ENCODE results near the gene ARL8A.
A peak's percentile ranks its signal among the peaks of the same experiment; 100 is the strongest.
"Not testable (repeated sequence)": the region's sequence is repeated elsewhere in the genome, so short reads cannot be mapped to it uniquely, and the experiment has no call there.

Gene ARL8A

DNA sequence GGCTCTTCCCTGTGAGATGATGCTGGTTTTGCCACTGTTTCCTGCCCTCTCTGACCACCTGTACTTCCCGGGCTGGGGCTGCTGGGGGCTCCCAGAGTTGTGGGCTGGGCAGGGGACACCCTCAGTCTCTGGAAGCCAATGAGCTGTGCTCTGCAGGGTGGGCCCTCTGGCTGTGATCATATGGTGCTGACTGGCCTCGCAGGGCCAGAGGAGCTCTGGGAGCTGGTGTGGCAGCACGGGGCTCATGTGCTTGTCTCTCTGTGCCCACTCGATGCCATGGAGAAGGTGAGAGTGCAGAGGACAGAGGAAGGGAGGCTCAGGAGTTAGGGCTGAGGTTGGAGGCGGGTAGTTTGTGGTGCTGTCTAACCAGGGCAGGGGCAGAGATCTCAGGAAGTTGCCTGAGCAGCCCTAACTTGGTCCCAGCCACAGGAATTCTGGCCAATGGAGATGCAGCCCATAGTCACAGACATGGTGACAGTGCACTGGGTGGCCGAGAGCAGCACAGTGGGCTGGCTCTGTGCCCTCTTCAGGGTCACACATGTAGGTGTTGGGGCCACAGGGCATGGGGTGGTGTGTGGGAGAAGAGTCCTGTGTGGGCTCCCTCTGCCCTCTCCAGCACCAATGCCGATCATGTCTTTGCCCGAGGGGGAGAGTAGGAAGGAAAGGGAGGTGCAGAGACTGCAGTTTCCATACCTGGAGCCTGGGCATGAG is 43.3 kb upstream of the ARL8A start:
- TF ChIP-seq, protein P1, sequence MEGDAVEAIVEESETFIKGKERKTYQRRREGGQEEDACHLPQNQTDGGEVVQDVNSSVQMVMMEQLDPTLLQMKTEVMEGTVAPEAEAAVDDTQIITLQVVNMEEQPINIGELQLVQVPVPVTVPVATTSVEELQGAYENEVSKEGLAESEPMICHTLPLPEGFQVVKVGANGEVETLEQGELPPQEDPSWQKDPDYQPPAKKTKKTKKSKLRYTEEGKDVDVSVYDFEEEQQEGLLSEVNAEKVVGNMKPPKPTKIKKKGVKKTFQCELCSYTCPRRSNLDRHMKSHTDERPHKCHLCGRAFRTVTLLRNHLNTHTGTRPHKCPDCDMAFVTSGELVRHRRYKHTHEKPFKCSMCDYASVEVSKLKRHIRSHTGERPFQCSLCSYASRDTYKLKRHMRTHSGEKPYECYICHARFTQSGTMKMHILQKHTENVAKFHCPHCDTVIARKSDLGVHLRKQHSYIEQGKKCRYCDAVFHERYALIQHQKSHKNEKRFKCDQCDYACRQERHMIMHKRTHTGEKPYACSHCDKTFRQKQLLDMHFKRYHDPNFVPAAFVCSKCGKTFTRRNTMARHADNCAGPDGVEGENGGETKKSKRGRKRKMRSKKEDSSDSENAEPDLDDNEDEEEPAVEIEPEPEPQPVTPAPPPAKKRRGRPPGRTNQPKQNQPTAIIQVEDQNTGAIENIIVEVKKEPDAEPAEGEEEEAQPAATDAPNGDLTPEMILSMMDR (conservative IDR thresholded peaks at IDR 0.05) = no peak
- H3K27ac ChIP-seq = no peak overlapping the region

DNA sequence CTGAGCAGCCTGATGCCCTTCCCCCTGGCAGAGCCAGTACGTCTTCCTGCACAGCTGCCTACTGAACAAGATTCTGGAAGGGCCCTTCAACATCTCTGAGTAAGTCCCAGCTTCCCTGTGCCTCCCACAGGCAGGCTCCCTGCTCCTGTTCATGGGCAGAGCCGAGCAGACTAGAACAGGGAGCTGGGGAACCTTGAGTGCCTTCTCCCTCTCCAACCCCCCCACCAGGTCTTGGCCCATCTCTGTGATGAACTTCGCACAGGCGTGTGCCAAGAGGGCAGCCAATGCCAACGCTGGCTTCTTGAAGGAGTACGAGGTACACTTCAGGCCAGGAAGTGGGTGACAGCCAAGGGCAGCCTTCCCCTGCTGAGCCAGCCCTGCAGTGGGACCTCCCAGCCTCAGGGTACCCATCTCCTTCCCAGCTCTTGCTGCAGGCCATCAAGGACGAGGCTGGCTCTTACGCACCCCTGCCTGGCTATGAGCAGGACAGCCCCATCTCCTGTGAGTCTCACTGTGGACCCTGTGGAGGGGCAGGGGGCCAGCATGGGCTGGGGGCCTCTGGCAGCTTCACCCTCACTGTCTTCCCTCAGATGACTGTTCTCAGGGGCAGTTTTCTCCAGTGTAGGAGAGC is 42.6 kb upstream of the ARL8A start:
- TF ChIP-seq, protein P1 (conservative IDR thresholded peaks at IDR 0.05) = no peak
- H3K27ac ChIP-seq = no peak overlapping the region

DNA sequence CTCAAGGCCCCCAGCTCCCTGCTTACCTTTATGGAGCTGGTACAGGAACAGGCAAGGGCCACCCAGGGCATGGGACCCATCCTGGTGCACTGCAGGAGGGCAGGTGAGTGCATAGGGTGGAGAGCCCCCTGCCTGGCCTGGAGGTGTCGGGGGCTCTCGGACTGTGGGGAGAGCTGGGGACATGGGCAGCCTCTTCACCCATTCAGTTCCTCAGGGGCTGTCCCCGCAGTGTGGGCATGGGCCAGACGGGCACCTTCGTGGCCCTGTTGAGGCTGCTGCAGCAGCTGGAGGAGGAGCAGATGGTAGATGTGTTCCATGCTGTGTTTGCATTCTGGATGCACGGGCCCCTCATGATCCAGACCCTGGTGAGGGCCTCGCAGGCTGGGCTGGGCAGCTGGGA is 41.8 kb upstream of the ARL8A start:
- TF ChIP-seq, protein P1 (conservative IDR thresholded peaks at IDR 0.05) = no peak

DNA sequence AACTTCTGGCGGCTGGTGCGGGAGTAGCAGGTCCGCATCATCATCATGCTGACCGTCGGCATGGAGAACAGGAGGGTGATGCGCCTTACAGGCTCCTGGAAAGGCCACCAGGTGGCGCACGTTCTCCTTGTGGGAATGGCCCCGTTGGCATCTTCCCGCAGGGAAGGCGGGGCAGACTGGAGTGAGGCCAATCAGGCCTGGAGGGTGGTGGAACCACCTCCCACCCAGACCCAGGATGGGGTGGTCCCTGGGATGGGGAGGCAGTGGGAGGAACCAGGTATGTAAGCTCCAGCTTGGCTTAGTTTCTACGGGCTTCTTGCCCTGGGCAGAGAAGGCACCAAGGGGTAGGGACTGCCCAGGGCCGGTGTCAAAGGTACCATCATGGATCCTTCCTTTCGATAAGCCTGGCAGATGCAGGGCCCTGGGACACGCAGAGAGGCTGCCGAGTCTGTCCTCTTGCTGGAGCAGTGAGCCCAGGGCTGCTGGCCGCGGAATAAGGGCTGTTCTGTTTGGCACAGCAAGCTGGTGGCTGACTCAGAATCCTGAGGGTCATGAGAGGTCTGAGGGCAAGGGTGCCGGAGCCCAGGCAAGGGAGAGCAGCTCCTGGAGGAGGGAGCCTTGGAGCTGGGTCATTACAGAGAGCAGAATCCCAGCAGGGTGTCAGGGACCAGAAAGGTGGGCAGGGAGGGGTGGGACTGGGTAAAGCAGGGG is 40.4 kb upstream of the ARL8A start:
- H3K27ac ChIP-seq = no peak overlapping the region
- TF ChIP-seq, protein P1 (conservative IDR thresholded peaks at IDR 0.05) = peak; percentile 83

More for the DNA sequence above, 41.8 kb upstream of the ARL8A start:
- no peak overlapping the region for H3K27ac ChIP-seq

DNA sequence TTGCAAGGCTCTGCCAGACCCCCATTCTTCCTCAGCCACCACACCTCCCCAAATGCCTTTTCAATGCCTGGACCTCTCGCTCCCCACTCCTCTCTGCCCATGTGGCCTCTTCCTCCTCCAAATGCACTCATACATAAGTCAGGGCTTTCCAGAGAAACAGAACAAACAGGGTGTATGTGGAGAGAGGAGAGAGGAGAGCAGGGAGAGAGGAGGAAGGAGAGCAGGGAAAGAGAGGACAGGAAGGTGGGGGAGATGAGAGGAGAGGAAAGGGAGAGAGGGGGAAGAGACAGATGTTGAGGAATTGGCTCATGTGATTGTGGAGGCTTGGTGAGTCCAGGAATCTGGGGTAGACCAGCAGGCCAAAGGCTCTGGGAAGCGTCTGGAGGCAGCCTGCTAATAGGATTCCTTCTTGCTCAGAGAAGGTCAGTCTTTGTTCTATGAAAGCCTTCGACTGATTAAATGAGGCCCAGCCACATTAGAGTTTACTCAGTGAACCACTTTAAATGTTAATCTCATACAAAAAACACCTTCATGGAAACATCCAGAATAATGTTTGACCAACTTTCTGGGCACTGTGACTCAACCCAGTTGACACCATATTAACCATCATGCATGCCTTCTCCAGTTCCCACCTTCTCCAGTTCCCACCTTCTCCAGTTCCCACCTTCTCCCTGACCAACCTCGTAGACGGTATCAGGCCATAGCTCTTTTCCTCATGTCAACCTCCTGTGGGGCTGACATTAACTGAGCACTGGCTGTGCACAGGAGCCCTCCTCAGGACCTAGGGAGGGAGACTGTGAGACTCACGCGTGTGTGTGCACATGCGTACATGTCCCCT is 37.7 kb upstream of the ARL8A start:
- H3K27ac ChIP-seq = no peak overlapping the region
- TF ChIP-seq, protein P1 (conservative IDR thresholded peaks at IDR 0.05) = no peak

DNA sequence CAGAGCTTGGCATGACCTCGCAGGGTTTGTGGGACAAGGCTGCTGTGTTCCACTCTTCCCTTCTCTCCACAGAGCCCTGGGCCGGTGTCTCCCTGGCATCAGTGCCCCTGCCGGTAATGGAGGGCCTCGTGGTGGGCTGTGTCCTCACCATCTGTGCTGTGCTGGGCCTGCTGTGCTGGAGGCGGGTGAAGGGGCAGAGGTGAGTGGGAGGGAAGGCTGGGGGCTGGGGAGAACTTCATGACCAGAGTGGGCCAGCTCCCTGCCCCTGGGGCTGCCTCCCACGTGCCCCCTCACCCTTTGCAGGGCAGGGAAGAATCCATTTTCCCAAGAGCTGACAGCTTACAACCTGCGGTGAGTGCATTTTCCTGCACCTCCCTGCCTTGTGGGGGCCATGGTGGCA is 37.0 kb upstream of the ARL8A start:
- H3K27ac ChIP-seq = no peak overlapping the region
- TF ChIP-seq, protein P1 (conservative IDR thresholded peaks at IDR 0.05) = no peak

DNA sequence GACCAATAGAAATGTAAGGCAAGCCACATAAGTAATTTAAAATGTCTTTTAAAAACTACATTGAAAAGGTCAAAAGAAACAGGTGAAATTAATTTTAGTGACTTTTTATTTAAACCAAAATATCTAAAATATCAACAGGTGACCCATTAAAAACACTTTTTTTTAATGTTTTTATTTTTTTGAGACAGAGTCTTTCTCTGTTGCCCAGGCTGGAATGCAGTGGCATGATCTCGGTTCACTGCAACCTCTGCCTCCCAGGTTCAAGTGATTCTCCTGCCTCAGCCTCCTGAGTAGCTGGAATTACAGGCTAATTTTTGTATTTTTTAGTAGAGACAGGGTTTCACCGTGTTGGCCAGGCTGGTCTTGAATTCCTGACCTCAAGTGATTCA is 36.2 kb upstream of the ARL8A start:
- H3K27ac ChIP-seq = not testable (repeated sequence)
